NB4 (cell line): Measurements from ENCODE around the gene SMYD3.

Experiments
- DNase-seq: peaks from one replicate; pipeline ENCODE4 v3.0.0; 2010; ENCODE audit warnings: low read depth
- H3K4me3 ChIP-seq: one replicate; pipeline ENCODE4 v1.5.1; 2011; ENCODE audit warnings: mild to moderate bottlenecking, low read depth, low read length, moderate library complexity
- MYC ChIP-seq: IDR thresholded peaks from 2 replicates; pipeline ENCODE4 v1.6.1; 2011; ENCODE audit warnings: low read depth, low read length
- POLR2A ChIP-seq: IDR thresholded peaks from 2 replicates; pipeline ENCODE4 v1.6.1; 2011; ENCODE audit warnings: mild to moderate bottlenecking; ENCODE audit not compliant: insufficient read length; ENCODE audit errors: extremely low read depth
- TF ChIP-seq, protein P1 (sequence below): IDR thresholded peaks from 2 replicates; pipeline ENCODE4 v1.6.1; 2011; ENCODE audit warnings: low read depth, low read length
- TF ChIP-seq, protein P2 (sequence below): IDR thresholded peaks from one replicate; pipeline ENCODE4 v1.5.1; 2012; ENCODE audit warnings: low read depth, low read length

SMYD3 gene

DNA sequence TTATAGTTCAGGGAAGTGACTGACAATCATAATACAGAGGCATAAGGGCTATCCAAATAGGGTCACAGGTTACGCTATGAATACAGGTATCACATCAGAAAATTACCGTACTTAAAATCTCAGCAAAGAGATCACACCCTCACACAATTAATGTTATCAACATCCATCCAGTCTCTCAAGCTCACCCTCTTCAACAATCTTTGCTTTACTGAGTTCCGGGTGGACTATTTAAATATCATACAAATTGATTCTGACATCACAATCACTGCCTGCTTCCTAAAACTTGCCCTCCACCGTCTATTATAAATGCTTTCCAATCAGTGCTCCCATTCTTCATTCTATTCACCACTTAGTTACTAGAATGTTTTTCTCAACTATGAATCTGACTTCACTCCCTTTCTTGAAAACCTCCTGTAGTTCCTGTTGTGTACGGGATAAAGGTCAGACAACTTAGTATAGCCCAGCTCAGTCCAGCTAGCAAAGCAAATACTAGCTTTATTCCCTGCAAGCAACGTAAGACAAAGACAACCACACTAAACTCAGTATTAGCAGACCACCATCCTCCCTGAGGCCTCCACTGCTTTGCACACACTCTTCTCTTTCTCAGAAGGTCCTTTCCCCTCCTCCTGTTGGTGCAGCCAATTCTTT, 398.7 kb downstream of the SMYD3 start:
- H3K4me3 ChIP-seq, result no peak overlapping the region
- DNase-seq, result no peak
- TF ChIP-seq, protein P1, sequence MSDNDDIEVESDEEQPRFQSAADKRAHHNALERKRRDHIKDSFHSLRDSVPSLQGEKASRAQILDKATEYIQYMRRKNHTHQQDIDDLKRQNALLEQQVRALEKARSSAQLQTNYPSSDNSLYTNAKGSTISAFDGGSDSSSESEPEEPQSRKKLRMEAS, result no peak
- TF ChIP-seq MYC (no peak), POLR2A (no peak)
- TF ChIP-seq, protein P2, sequence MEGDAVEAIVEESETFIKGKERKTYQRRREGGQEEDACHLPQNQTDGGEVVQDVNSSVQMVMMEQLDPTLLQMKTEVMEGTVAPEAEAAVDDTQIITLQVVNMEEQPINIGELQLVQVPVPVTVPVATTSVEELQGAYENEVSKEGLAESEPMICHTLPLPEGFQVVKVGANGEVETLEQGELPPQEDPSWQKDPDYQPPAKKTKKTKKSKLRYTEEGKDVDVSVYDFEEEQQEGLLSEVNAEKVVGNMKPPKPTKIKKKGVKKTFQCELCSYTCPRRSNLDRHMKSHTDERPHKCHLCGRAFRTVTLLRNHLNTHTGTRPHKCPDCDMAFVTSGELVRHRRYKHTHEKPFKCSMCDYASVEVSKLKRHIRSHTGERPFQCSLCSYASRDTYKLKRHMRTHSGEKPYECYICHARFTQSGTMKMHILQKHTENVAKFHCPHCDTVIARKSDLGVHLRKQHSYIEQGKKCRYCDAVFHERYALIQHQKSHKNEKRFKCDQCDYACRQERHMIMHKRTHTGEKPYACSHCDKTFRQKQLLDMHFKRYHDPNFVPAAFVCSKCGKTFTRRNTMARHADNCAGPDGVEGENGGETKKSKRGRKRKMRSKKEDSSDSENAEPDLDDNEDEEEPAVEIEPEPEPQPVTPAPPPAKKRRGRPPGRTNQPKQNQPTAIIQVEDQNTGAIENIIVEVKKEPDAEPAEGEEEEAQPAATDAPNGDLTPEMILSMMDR, result no peak

GRCh38 chr1:246107516-246108277, 399.4 kb downstream of the SMYD3 start:
- TF ChIP-seq MYC, result no peak
- TF ChIP-seq, protein P1, result no peak
- TF ChIP-seq, protein P2, result no peak
- no peak for TF ChIP-seq POLR2A
- no peak overlapping the region for H3K4me3 ChIP-seq
- peak; percentile 39 for DNase-seq

DNA sequence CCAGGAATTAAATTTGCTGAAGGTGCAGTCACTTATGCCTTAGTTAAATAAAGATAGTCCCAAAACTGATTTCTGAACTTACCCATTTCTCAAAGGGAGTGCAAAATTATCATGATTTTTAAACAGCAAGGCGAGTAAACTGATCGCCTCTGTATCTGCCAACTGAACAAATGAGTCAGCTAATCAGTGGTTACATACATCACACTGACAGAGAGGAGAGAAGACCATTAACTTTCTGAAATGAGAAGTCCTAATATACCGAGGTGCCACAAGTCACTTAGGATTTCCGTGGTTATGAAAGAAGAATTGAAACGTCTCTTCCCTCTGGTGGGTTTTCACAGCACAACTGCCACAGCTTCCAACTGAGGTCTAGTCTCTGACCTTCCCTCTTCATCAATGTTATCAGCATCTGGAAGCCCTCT, 400.7 kb downstream of the SMYD3 start:
- peak overlapping the region; percentile 16 for H3K4me3 ChIP-seq
- TF ChIP-seq POLR2A (no peak), MYC (peak; percentile 24; the same call in 1 of the 2 replicates)
- TF ChIP-seq, protein P2, result no peak
- TF ChIP-seq, protein P1, result no peak
- peak; percentile 88 for DNase-seq

DNA sequence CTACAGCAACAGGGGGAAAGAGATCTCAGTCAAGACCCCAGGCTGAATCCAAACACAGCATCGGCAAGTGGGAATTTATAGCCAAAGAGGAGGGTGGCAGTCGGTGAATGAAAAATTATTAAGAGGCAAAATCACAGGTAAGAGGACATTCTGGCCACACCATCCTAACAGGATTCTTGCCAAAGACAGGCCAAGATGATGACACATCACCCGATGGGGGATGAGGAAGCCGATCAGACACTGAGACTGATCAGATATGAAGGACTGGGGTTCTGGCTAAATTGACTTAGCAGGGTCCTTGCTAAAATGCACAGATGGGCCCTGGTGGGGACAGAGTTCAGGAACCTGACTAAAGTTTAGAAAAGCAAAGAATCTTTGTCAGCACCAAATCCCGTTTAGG, 402.2 kb downstream of the SMYD3 start:
- no peak overlapping the region for H3K4me3 ChIP-seq
- peak; percentile 52 for DNase-seq
- TF ChIP-seq MYC (no peak), POLR2A (no peak)
- TF ChIP-seq, protein P2, result no peak
- TF ChIP-seq, protein P1, result no peak

DNA sequence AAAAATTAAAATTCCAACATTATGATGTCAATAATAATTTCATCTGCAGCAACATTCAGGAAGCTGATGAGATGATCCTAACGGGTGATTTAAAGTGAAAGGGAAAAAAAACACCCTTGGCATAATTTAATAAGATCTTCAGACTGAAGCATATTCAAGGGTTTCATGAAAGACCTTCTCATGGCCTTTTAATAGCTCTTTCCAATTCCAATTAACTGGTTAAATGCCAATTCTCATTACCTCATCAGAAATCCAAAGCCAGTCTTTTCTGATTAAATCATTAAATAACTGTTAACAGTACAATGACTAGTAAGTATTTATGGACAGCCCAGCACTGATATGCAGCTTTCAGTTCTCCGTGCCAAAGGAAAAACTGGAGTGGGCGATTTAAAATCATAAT, 407.5 kb downstream of the SMYD3 start:
- H3K4me3 ChIP-seq, result no peak overlapping the region
- no peak for TF ChIP-seq POLR2A
- no peak for DNase-seq

DNA sequence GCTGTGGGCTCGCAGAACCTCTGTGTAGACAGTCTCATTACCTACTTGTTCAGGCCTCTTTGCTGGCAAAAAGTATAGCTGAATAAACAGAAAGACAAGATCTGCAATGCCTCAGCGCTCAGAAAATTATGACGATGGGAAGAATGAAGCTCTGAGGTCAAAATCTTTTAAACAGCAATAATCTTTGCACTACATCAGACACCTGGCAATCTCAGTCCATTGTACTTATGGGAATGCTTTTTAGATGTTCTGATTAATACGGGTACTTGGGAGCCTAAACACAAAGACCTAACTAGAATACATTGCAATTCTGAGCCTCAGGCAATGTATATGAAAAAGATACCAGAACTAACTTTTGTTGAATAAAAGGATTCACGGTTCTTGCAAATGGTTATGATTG, 410.7 kb downstream of the SMYD3 start:
- H3K4me3 ChIP-seq, result no peak overlapping the region
- TF ChIP-seq, protein P1, result no peak
- TF ChIP-seq, protein P2, result no peak
- TF ChIP-seq MYC (no peak), POLR2A (no peak)
- DNase-seq, result no peak
